H1 (cell line): Measurements from ENCODE around the gene CTNS. TPM values are rescaled to one million over a fixed set of nuclear protein-coding genes. Genes with fewer than 3 reads are reported as not detected.

Experiments used
- CTCF ChIA-PET: fragments of 300-600 bp; sonication (Branson Sonifier 250); formaldehyde crosslinking; loops from one replicate; lab custom pipeline; 2021; ENCODE audit not compliant: partially characterized antibody; lab: Charles Lee
- POLR2A ChIA-PET: fragments of 300-600 bp; sonication (Branson Sonifier 250); formaldehyde crosslinking; loops from one replicate; lab custom pipeline; 2021; ENCODE audit warnings: inconsistent platforms; ENCODE audit not compliant: partially characterized antibody; lab: Charles Lee
- DNase-seq, 2 experiments: peaks; one replicate each; pipeline versions ENCODE4 v3.0.0 to v3.0.0-alpha.2; 2010 to 2022; ENCODE audit warnings: low spot score in 2 of 2, low read depth in 1 of 2, mixed read lengths in 1 of 2
- FAIRE-seq: peaks from 2 replicates; lab custom pipeline; 2011; peaks lifted over from hg19 to GRCh38; lab: Jason Lieb, UNC
- H2AFZ ChIP-seq: 2 replicates; pipeline ENCODE4 v1.8.1; 2012; ENCODE audit warnings: low read length, inconsistent platforms
- H2AK5ac ChIP-seq: 2 replicates; pipeline ENCODE4 v1.6.1; 2013; ENCODE audit warnings: low read depth, low read length
- H2BK120ac ChIP-seq: replicated peaks from 2 replicates; pipeline ENCODE3; 2013; ENCODE audit warnings: low read depth, low read length, inconsistent platforms
- H2BK12ac ChIP-seq: 2 replicates; pipeline ENCODE4 v1.6.1; 2013; ENCODE audit warnings: low read depth, low read length
- H2BK15ac ChIP-seq: 2 replicates; pipeline ENCODE4 v1.6.1; 2013; ENCODE audit warnings: low read length
- H2BK20ac ChIP-seq: 2 replicates; pipeline ENCODE4 v1.6.1; 2013; ENCODE audit warnings: low read length
- H2BK5ac ChIP-seq: 2 replicates; pipeline ENCODE4 v1.6.1; 2013; ENCODE audit warnings: low read depth, low read length
- H3K14ac ChIP-seq: 2 replicates; pipeline ENCODE4 v1.6.1; 2013; ENCODE audit warnings: inconsistent platforms; ENCODE audit not compliant: insufficient read length
- H3K18ac ChIP-seq: 2 replicates; pipeline ENCODE4 v1.6.1; 2013; ENCODE audit warnings: low read length; ENCODE audit errors: extremely low read depth
- H3K23ac ChIP-seq: 2 replicates; pipeline ENCODE4 v1.6.1; 2013; ENCODE audit warnings: inconsistent platforms; ENCODE audit not compliant: insufficient read length
- H3K23me2 ChIP-seq: 2 replicates; pipeline ENCODE4 v1.6.1; 2013; ENCODE audit warnings: low read depth, low read length
- H3K27ac ChIP-seq: 2 replicates; pipeline ENCODE4 v1.6.1; 2011; ENCODE audit warnings: low read depth, low read length, inconsistent platforms
- H3K27me3 ChIP-seq, 4 experiments: replicated peaks in 1 of 4; 1 replicate in 1 of 4; 2 replicates in 3 of 4; pipeline versions ENCODE4 v1.6.1 to v1.8.1; 2011 to 2013; ENCODE audit warnings: low read length in 3 of 4, mild to moderate bottlenecking in 3 of 4, inconsistent platforms in 2 of 4, mixed read lengths in 2 of 4, moderate library complexity in 1 of 4; ENCODE audit not compliant: control insufficient read depth in 3 of 4, insufficient read depth in 3 of 4; ENCODE audit errors: extremely low read depth in 1 of 4
- H3K36me3 ChIP-seq, 4 experiments: 2 replicates each; pipeline versions ENCODE4 v1.6.1 to v1.8.1; 2011 to 2013; ENCODE audit warnings: mild to moderate bottlenecking in 4 of 4, low read length in 3 of 4, moderate library complexity in 2 of 4, control low read depth in 1 of 4, inconsistent platforms in 1 of 4; ENCODE audit not compliant: insufficient read depth in 4 of 4, control insufficient read depth in 2 of 4
- H3K4ac ChIP-seq: replicated peaks from 2 replicates; pipeline ENCODE3; 2013; ENCODE audit warnings: low read length, low read depth, mixed read lengths, inconsistent platforms; ENCODE audit not compliant: insufficient read length
- H3K4me1 ChIP-seq, 4 experiments: replicated peaks in 1 of 4; 1 replicate in 1 of 4; 2 replicates in 3 of 4; pipeline versions ENCODE4 v1.6.1 to v1.8.1; 2011 to 2013; ENCODE audit warnings: low read length in 3 of 4, inconsistent platforms in 2 of 4, mixed read lengths in 1 of 4; ENCODE audit not compliant: insufficient read depth in 4 of 4, control insufficient read depth in 3 of 4
- H3K4me2 ChIP-seq, 2 experiments: 2 replicates each; pipeline versions ENCODE4 v1.6.1 to v1.8.1; 2011 to 2013; ENCODE audit warnings: low read depth in 2 of 2, low read length in 2 of 2, control low read depth in 1 of 2, inconsistent platforms in 1 of 2, mild to moderate bottlenecking in 1 of 2; ENCODE audit not compliant: insufficient read depth in 1 of 2
- H3K4me3 ChIP-seq, 4 experiments: fragments of 200-600, 300-600 bp in 1 of 4; sonication (generic), shearing (Covaris generic), sonication (Bioruptor Twin) in 1 of 4; 2 replicates each; pipeline versions ENCODE4 v1.5.1 to v1.8.1; 2011 to 2016; ENCODE audit warnings: low read length in 4 of 4, low read depth in 3 of 4, control low read depth in 2 of 4, inconsistent platforms in 2 of 4, mild to moderate bottlenecking in 2 of 4, mixed read lengths in 1 of 4, moderate library complexity in 1 of 4; ENCODE audit not compliant: insufficient read depth in 2 of 4; ENCODE audit errors: extremely low read depth in 1 of 4
- H3K56ac ChIP-seq: replicated peaks from 2 replicates; pipeline ENCODE3; 2013; ENCODE audit warnings: low read depth, mild to moderate bottlenecking, mixed read lengths, low read length, inconsistent platforms; ENCODE audit not compliant: insufficient read length
- H3K79me1 ChIP-seq: 2 replicates; pipeline ENCODE4 v1.6.1; 2013; ENCODE audit warnings: low read depth, low read length, control low read depth
- H3K79me2 ChIP-seq, 2 experiments: 2 replicates each; pipeline versions ENCODE4 v1.6.1 to v1.8.1; 2012 to 2013; ENCODE audit warnings: low read length in 2 of 2, mild to moderate bottlenecking in 2 of 2, inconsistent platforms in 1 of 2; ENCODE audit not compliant: insufficient read depth in 2 of 2, control insufficient read depth in 1 of 2
- H3K9ac ChIP-seq, 4 experiments: replicated peaks in 1 of 4; 1 replicate in 1 of 4; 2 replicates in 3 of 4; pipeline versions ENCODE4 v1.6.1 to v1.8.1; 2011 to 2013; ENCODE audit warnings: low read depth in 3 of 4, low read length in 3 of 4, control low read depth in 2 of 4, mild to moderate bottlenecking in 2 of 4, moderate library complexity in 2 of 4, inconsistent platforms in 1 of 4; ENCODE audit errors: extremely low read depth in 1 of 4
- H3K9me3 ChIP-seq, 2 experiments: 2 replicates each; pipeline versions ENCODE4 v1.6.1 to v1.8.1; 2012 to 2013; ENCODE audit warnings: mild to moderate bottlenecking in 2 of 2, moderate library complexity in 2 of 2, control low read depth in 1 of 2, inconsistent platforms in 1 of 2, low read depth in 1 of 2, low read length in 1 of 2, mixed read lengths in 1 of 2; ENCODE audit not compliant: insufficient read depth in 2 of 2
- H4K20me1 ChIP-seq, 2 experiments: replicated peaks in 1 of 2; 2 replicates each; pipeline versions ENCODE3 to v1.8.1; 2011 to 2013; ENCODE audit warnings: inconsistent platforms in 2 of 2, low read length in 2 of 2, mild to moderate bottlenecking in 1 of 2; ENCODE audit not compliant: insufficient read depth in 2 of 2, control insufficient read depth in 1 of 2
- H4K5ac ChIP-seq: 2 replicates; pipeline ENCODE4 v1.6.1; 2013; ENCODE audit warnings: low read length, low read depth, mixed read lengths, inconsistent platforms; ENCODE audit not compliant: insufficient read length
- H4K8ac ChIP-seq: 2 replicates; pipeline ENCODE4 v1.8.0; 2013; ENCODE audit warnings: mild to moderate bottlenecking, moderate library complexity, low read length, inconsistent platforms; ENCODE audit not compliant: insufficient read depth; ENCODE audit errors: extremely low read depth
- H4K91ac ChIP-seq: replicated peaks from 2 replicates; pipeline ENCODE3; 2013; ENCODE audit warnings: low read length, mixed read lengths, inconsistent platforms; ENCODE audit not compliant: insufficient read length
- BCL11A ChIP-seq, 2 experiments: IDR thresholded peaks; one replicate each; pipeline ENCODE4 v1.6.1; 2011; ENCODE audit warnings: low read depth in 2 of 2, low read length in 2 of 2, mild to moderate bottlenecking in 2 of 2
- CEBPB ChIP-seq: IDR thresholded peaks from 2 replicates; pipeline ENCODE4 v1.6.1; 2012; ENCODE audit warnings: low read depth, low read length
- JUN ChIP-seq: IDR thresholded peaks from 2 replicates; pipeline ENCODE4 v1.6.1; 2011; ENCODE audit warnings: low read depth, mild to moderate bottlenecking, improper control_type of control experiment, low read length
- RFX5 ChIP-seq: IDR thresholded peaks from 2 replicates; pipeline ENCODE4 v1.6.1; 2011; ENCODE audit warnings: low read depth, low read length, improper control_type of control experiment, borderline replicate concordance
- SAP30 ChIP-seq: fragments of 300-600 bp; sonication (generic); IDR thresholded peaks from 2 replicates; pipeline ENCODE4 v1.7.1; 2012; ENCODE audit warnings: low read length, moderate library complexity, mild to moderate bottlenecking, inconsistent platforms; ENCODE audit not compliant: insufficient read depth, insufficient replicate concordance
- SRF ChIP-seq: IDR thresholded peaks from 2 replicates; pipeline ENCODE4 v1.6.1; 2011; ENCODE audit warnings: mild to moderate bottlenecking, low read depth, low read length, moderate library complexity
- SUZ12 ChIP-seq: fragments of 200-600 bp; sonication (generic); IDR thresholded peaks from 2 replicates; pipeline ENCODE4 v1.6.1; 2012; ENCODE audit warnings: mild to moderate bottlenecking, inconsistent platforms, low read length, moderate library complexity, mixed read lengths
- TAF7 ChIP-seq: optimal IDR thresholded peaks from 2 replicates; pipeline ENCODE3; 2011; ENCODE audit warnings: low read depth, mild to moderate bottlenecking, inconsistent platforms, low read length, moderate library complexity, borderline replicate concordance
- TEAD4 ChIP-seq: IDR thresholded peaks from 2 replicates; pipeline ENCODE4 v1.6.1; 2012; ENCODE audit warnings: low read depth, low read length, inconsistent platforms, mixed read lengths
- WGBS, 2 experiments: shearing (Covaris generic) in 1 of 2; methylation state at CpG; one replicate each; pipeline versions ENCODE4 v1.1.6 to v1.1.7; 2013 to 2015; ENCODE audit warnings: low lambda C conversion rate in 2 of 2, mixed read lengths in 2 of 2, inconsistent platforms in 1 of 2, low coverage in 1 of 2, missing lambda C conversion rate in 1 of 2; ENCODE audit not compliant: insufficient replicate concordance in 2 of 2, insufficient coverage in 1 of 2, insufficient read length in 1 of 2; ENCODE audit errors: extremely low coverage in 1 of 2, missing lambda C conversion rate in 1 of 2; 5-methylcytosine and 5-hydroxymethylcytosine counted together
- polyA plus RNA-seq, 7 experiments: library from polyadenylated mRNA; depleted of rRNA in 3 of 7; stranded (reverse) in 5 of 7; unstranded in 2 of 7; fragments of >200 nt in 5 of 7; fragments of 200-250 nt in 2 of 7; gene quantifications; 1 replicate in 5 of 7; 2 replicates in 1 of 7; 4 replicates in 1 of 7; pipeline versions ENCODE4 v1.2.1 to v1.2.3, GENCODE V29; 2011 to 2013; ENCODE audit warnings: missing spikeins in 2 of 7, mixed read lengths in 2 of 7
- total RNA-seq: library from RNA; stranded (reverse); fragmentation: NEBNext Ultra II Directional; extraction: Animal tissue kit (Norgen Biotek cat#: 25700); gene quantifications from 2 replicates; pipeline ENCODE4 v1.2.1, GENCODE V29; 2021
- TF ChIP-seq, protein P1 (sequence below), 3 experiments: IDR thresholded peaks; 1 replicate in 2 of 3; 2 replicates in 1 of 3; pipeline versions ENCODE4 v1.5.1 to v1.6.1; 2011; ENCODE audit warnings: low read length in 3 of 3, mild to moderate bottlenecking in 3 of 3, inconsistent platforms in 2 of 3, low read depth in 1 of 3, moderate library complexity in 1 of 3; ENCODE audit not compliant: insufficient read depth in 1 of 3; ENCODE audit errors: control extremely low read depth in 1 of 3

Gene CTNS
- total and polyA plus RNA-seq, 2 of the 8 experiments (the other 6 are each of a cell fraction or from before 2014, with no cell fraction given): 11.6 to 12.9 TPM

DNA sequence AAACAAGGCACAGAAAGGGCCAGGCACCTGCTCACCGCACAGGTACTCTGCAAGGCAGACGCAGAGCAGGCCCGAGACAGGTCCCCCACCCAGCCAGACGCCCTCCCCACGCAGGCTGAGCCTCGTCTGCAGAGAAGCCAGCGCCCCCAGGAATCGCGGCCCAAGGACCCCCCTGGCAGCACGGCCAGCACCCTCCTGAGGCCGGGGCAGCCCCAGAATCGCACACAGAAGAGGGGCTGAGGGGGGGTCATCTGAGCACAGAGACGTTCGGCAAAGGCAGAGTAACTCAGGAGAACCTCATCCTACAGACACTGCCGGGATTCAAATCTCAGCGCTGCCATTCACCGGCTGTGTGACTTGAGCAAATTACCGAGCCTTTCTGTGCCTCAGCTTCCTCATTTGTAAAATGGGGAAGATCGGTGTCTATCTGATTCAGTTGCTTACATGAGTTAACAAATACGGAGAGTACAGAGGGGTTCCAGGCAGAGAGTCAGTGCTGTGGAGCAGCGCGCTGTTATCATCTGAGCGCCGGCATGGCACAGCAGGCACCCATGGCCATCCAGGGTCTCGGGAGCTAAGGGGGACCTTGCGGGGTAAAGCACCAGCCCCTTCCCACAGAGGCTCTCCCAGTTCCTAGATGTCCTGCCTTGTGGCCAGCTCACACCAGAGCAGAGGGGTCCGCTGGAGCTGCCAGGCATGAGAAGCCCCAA lies 42.4 kb downstream of the CTNS start:
- FAIRE-seq: no peak
- Histone ChIP-seq H2AFZ (no peak overlapping the region), H3K27me3 (0 out of 7 replicates have a peak, but pooled peaks cover 0 to 2% (median 0%) of the 10 kb centered on the region in 4 experiments), H3K79me2 (no peaks in the 10 kb centered on the region), H3K18ac (no peak overlapping the region), H3K36me3 (no peaks in the 10 kb centered on the region), H2AK5ac (no peak overlapping the region), H2BK20ac (no peak overlapping the region), H3K4me2 (no peak overlapping the region), H2BK15ac (no peak overlapping the region), H3K9me3 (no peaks in the 10 kb centered on the region), H3K23me2 (no peaks in the 10 kb centered on the region), H4K20me1 (peaks cover 0 to 3% of the 10 kb centered on the region in 2 experiments), H3K79me1 (no peaks in the 10 kb centered on the region), H4K5ac (no peak overlapping the region), H4K8ac (no peak overlapping the region), H3K4me1 (peaks cover 0 to 2% (median 0%) of the 10 kb centered on the region in 4 experiments; a peak in 2 of 7 replicates), H2BK5ac (no peak overlapping the region), H2BK120ac (no peak overlapping the region), H4K91ac (no peak overlapping the region), H3K9ac (no peak overlapping the region), H3K4ac (no peak overlapping the region), H2BK12ac (no peak overlapping the region), H3K23ac (no peak overlapping the region), H3K4me3 (no peak overlapping the region), H3K27ac (no peak overlapping the region), H3K14ac (no peak overlapping the region), H3K56ac (no peak overlapping the region)
- 91% methylated on average over 24 of the region's 27 CpGs; no CpG with 5 or more reads in 1 of the 2 experiments for WGBS, 2 experiments
- DNase-seq: peak in 1 of 2 experiments; percentile 47
- POLR2A ChIA-PET: interaction anchor here (0.8 to 2.2 kb wide), 3 partner anchors 11 to 18 kb away, joined by 3 to 17 read pairs (median 3); partner anchors contain the start of genes EMC6, P2RX5 and TAX1BP3
- CTCF ChIA-PET: interaction anchor here (0.9 to 4.2 kb wide), 14 partner anchors 9 to 179 kb away, joined by 3 to 29 read pairs (median 4); partner anchors contain the start of genes CTNS, HASPIN and SHPK
- TF ChIP-seq JUN: no peak
- TF ChIP-seq CEBPB: no peak
- no peak for TF ChIP-seq RFX5
- no peak for TF ChIP-seq TAF7
- TF ChIP-seq SUZ12: no peak
- no peak for TF ChIP-seq SAP30
- TF ChIP-seq BCL11A (IDR thresholded peaks at IDR 0.05; ENCODE audit: low read depth in 2 of 2, low read length in 2 of 2): no peak
- TF ChIP-seq TEAD4: no peak
- no peak for TF ChIP-seq SRF
- TF ChIP-seq, protein P1, sequence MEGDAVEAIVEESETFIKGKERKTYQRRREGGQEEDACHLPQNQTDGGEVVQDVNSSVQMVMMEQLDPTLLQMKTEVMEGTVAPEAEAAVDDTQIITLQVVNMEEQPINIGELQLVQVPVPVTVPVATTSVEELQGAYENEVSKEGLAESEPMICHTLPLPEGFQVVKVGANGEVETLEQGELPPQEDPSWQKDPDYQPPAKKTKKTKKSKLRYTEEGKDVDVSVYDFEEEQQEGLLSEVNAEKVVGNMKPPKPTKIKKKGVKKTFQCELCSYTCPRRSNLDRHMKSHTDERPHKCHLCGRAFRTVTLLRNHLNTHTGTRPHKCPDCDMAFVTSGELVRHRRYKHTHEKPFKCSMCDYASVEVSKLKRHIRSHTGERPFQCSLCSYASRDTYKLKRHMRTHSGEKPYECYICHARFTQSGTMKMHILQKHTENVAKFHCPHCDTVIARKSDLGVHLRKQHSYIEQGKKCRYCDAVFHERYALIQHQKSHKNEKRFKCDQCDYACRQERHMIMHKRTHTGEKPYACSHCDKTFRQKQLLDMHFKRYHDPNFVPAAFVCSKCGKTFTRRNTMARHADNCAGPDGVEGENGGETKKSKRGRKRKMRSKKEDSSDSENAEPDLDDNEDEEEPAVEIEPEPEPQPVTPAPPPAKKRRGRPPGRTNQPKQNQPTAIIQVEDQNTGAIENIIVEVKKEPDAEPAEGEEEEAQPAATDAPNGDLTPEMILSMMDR (IDR thresholded peaks at IDR 0.05; ENCODE audit: control extremely low read depth in 1 of 3, insufficient read depth in 1 of 3, low read depth in 1 of 3, low read length in 3 of 3): no peak
